MM.1S (cell line): Measurements from ENCODE around the gene ATAD3A.
A peak's percentile ranks its signal among the peaks of the same experiment; 100 is the strongest.

ENCODE experiments used
- DNase-seq: peaks from one replicate; pipeline ENCODE4 v3.0.0-alpha.2; 2015
- H2AFZ ChIP-seq: fragments of 300-600 bp; sonication (generic); 2 replicates; pipeline ENCODE4 v1.6.0; 2016; ENCODE audit warnings: antibody characterized with exemption, low read length
- H3F3A ChIP-seq: fragments of 300-600 bp; sonication (generic); 2 replicates; pipeline ENCODE4 v1.6.1; 2016; ENCODE audit warnings: mild to moderate bottlenecking, antibody characterized with exemption, low read length, moderate library complexity, mixed read lengths; ENCODE audit not compliant: insufficient read depth
- H3K27ac ChIP-seq: fragments of 300-600 bp; sonication (generic); 2 replicates; pipeline ENCODE4 v1.5.1; 2016; ENCODE audit warnings: mild to moderate bottlenecking, low read length
- H3K27me3 ChIP-seq: fragments of 300-600 bp; sonication (generic); replicated peaks from 2 replicates; pipeline ENCODE4 v1.6.0; 2016; ENCODE audit warnings: low read length; ENCODE audit not compliant: insufficient read depth
- H3K36me3 ChIP-seq: fragments of 300-600 bp; sonication (generic); replicated peaks from 2 replicates; pipeline ENCODE4 v1.6.1; 2016; ENCODE audit warnings: mild to moderate bottlenecking, low read length, mixed read lengths; ENCODE audit not compliant: insufficient read depth
- H3K4me1 ChIP-seq: fragments of 300-600 bp; sonication (generic); 2 replicates; pipeline ENCODE4 v1.6.1; 2016; ENCODE audit warnings: low read length, mixed read lengths
- H3K4me2 ChIP-seq: fragments of 300-600 bp; sonication (generic); 2 replicates; pipeline ENCODE4 v1.6.0; 2016; ENCODE audit warnings: low read depth, low read length
- H3K4me3 ChIP-seq: fragments of 300-600 bp; sonication (generic); 2 replicates; pipeline ENCODE4 v1.5.1; 2016; ENCODE audit warnings: low read length, mixed read lengths
- H3K79me2 ChIP-seq: fragments of 300-600 bp; sonication (generic); 2 replicates; pipeline ENCODE4 v1.6.1; 2016; ENCODE audit warnings: mixed run types, low read length, mixed read lengths
- H3K9ac ChIP-seq: fragments of 300-600 bp; sonication (generic); 2 replicates; pipeline ENCODE4 v1.6.1; 2016; ENCODE audit warnings: low read length, mixed read lengths
- H3K9me2 ChIP-seq: fragments of 300-600 bp; sonication (generic); replicated peaks from 2 replicates; pipeline ENCODE4 v1.6.1; 2016; ENCODE audit warnings: mild to moderate bottlenecking, low read length, mixed read lengths; ENCODE audit not compliant: insufficient read depth
- H3K9me3 ChIP-seq: fragments of 300-600 bp; sonication (generic); replicated peaks from 2 replicates; pipeline ENCODE4 v1.6.1; 2016; ENCODE audit warnings: mild to moderate bottlenecking, low read length, mixed read lengths; ENCODE audit not compliant: insufficient read depth
- H4K20me1 ChIP-seq: fragments of 300-600 bp; sonication (generic); 2 replicates; pipeline ENCODE4 v1.6.1; 2016; ENCODE audit warnings: mild to moderate bottlenecking, low read length, moderate library complexity, mixed read lengths; ENCODE audit not compliant: insufficient read depth
- EZH2 ChIP-seq: fragments of 300-600 bp; sonication (generic); optimal IDR thresholded peaks from 2 replicates; pipeline ENCODE3; 2017; ENCODE audit warnings: low read depth, mild to moderate bottlenecking, antibody characterized with exemption, low read length, mixed read lengths
- EZH2phosphoT487 ChIP-seq: fragments of 300-600 bp; sonication (generic); IDR thresholded peaks from 2 replicates; pipeline ENCODE4 v1.6.1; 2018; ENCODE audit warnings: antibody characterized with exemption, low read length
- TF ChIP-seq, protein P1 (sequence below): fragments of 300-600 bp; sonication (generic); IDR thresholded peaks from 2 replicates; pipeline ENCODE4 v1.5.1; 2016; ENCODE audit warnings: antibody characterized with exemption, low read length, mixed read lengths

Gene ATAD3A

DNA sequence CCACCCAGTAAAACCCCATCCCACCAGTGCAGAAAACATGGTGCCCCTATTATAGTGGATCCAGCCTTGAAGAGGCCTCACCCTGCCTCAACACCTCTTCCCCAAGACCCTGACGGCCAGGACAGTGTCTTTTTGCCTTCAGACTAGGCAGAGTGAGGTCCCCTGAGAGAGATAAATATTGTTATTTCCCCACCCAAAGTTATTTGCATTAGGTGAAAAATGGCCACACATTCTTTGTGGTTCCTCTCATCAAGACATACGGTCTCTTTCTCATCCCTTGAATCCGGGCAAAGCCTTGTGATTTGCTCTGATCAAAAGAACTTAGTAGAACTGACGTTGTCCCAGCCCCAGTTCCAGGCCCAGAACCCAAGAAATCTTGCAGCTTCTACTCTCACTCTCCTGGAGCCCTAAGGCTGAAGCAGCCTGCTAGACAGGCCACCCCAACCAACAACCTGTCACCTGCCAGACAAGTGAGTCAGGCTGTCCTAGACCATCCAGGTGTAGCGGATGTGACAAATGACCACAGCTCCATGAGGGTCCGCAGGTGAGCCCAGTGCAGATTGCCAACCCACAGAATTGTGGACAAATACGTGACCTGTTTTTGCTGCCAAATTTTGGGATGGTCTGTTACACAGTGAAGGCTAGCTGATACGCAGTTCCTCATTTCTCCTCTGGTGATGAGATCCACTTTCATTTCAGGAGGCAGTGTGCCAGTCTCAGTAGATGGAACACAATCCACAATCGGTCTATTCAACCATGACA lies 70.8 kb downstream of the ATAD3A start:
- no peaks in the 10 kb centered on the region for H3K9me2 ChIP-seq
- TF ChIP-seq, protein P1, sequence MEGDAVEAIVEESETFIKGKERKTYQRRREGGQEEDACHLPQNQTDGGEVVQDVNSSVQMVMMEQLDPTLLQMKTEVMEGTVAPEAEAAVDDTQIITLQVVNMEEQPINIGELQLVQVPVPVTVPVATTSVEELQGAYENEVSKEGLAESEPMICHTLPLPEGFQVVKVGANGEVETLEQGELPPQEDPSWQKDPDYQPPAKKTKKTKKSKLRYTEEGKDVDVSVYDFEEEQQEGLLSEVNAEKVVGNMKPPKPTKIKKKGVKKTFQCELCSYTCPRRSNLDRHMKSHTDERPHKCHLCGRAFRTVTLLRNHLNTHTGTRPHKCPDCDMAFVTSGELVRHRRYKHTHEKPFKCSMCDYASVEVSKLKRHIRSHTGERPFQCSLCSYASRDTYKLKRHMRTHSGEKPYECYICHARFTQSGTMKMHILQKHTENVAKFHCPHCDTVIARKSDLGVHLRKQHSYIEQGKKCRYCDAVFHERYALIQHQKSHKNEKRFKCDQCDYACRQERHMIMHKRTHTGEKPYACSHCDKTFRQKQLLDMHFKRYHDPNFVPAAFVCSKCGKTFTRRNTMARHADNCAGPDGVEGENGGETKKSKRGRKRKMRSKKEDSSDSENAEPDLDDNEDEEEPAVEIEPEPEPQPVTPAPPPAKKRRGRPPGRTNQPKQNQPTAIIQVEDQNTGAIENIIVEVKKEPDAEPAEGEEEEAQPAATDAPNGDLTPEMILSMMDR = no peak
- TF ChIP-seq EZH2 (no peak), EZH2phosphoT487 (no peak)
- peak overlapping the region; percentile 10; the same call in 1 of the 2 replicates for H3K4me2 ChIP-seq
- H3K79me2 ChIP-seq = no peaks in the 10 kb centered on the region
- no peak overlapping the region for H3K4me3 ChIP-seq
- no peak for DNase-seq
- H3K27ac ChIP-seq = no peak overlapping the region
- no peaks in the 10 kb centered on the region for H4K20me1 ChIP-seq
- no peaks in the 10 kb centered on the region for H3K36me3 ChIP-seq
- no peak overlapping the region for H3K9ac ChIP-seq
- no peaks in the 10 kb centered on the region for H3K9me3 ChIP-seq
- peaks cover 76% of the 10 kb centered on the region for H3K27me3 ChIP-seq
- no peaks in the 10 kb centered on the region for H3K4me1 ChIP-seq
- no peak overlapping the region for H2AFZ ChIP-seq
- no peaks in the 10 kb centered on the region for H3F3A ChIP-seq

DNA sequence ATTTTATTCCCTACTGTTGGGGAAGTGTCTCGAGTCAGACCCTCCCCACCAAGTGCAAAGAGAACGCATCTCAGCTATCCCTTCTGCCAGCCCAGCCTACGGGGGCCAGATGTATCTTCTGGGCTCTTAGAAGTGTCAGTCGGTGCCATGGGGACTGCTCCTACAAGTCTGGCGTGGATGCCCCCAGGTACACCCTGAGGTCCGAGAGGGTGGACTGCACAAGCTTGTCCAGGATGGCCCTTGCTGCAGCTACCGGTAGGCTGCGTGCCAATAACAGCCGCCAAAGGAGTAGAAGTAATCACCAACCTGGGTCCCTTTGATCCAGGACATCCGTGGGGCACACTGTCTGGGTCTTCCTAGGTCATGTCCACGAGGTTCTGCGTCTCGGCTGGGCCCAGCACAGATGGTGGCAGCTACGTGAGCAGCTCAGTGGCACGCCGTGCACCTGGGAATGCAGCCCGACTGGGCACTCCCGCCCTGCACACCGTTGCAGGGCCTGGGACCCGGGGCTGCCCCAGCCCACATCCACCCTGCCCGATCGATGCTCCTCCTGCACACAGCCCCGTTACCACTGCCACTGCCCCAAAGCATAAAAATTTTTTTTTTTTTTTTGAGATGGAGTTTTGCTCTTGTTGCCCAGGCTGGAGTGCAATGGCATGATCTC lies 71.5 kb downstream of the ATAD3A start:
- no peak overlapping the region for H3K9ac ChIP-seq
- H3K27me3 ChIP-seq = peaks cover 74% of the 10 kb centered on the region
- H3F3A ChIP-seq = no peaks in the 10 kb centered on the region
- H3K9me3 ChIP-seq = no peaks in the 10 kb centered on the region
- no peak overlapping the region for H3K4me3 ChIP-seq
- H3K36me3 ChIP-seq = no peaks in the 10 kb centered on the region
- H3K27ac ChIP-seq = no peak overlapping the region
- H2AFZ ChIP-seq = no peak overlapping the region
- H3K4me1 ChIP-seq = no peaks in the 10 kb centered on the region
- no peaks in the 10 kb centered on the region for H3K79me2 ChIP-seq
- H3K4me2 ChIP-seq = peak overlapping the region; percentile 10; the same call in 1 of the 2 replicates
- TF ChIP-seq, protein P1 = no peak
- TF ChIP-seq EZH2phosphoT487 = no peak
- TF ChIP-seq EZH2 = no peak
- no peaks in the 10 kb centered on the region for H3K9me2 ChIP-seq
- no peaks in the 10 kb centered on the region for H4K20me1 ChIP-seq
- DNase-seq = no peak
